ENCODE data around the gene GLI3. TPM values are rescaled to one million over a fixed set of nuclear protein-coding genes. Genes with fewer than 3 reads are reported as not detected.

The GLI3 gene
- total and polyA plus RNA-seq, 2 of the 4 experiments (the other 2 are of a cell fraction), result 1.3 to 3.9 TPM

- no TSS peak for BruUV-seq (replicated peaks)
- dilution Hi-C loops (cut with HindIII; ENCODE audit: low sequenced_read_pairs, unreplicated experiment), result no loop called here
- TF ChIP-seq CHD1 (IDR thresholded peaks at IDR 0.05; ENCODE audit: low read depth, low read length), result no peak
- TF ChIP-seq CTCF (conservative IDR thresholded peaks at IDR 0.05; ENCODE audit: low read depth, low read length), result no peak
- no peak for TF ChIP-seq MXI1 (IDR thresholded peaks at IDR 0.05; ENCODE audit: borderline replicate concordance, low read depth, low read length)
- no peak for TF ChIP-seq MAFK (IDR thresholded peaks at IDR 0.05; ENCODE audit: low read depth, low read length)
- no peak for TF ChIP-seq MAZ (IDR thresholded peaks at IDR 0.05; ENCODE audit: borderline replicate concordance, low read depth, low read length)
- TF ChIP-seq RFX5 (IDR thresholded peaks at IDR 0.05; ENCODE audit: low read depth, low read length), result no peak
- TF ChIP-seq FOS (IDR thresholded peaks at IDR 0.05; ENCODE audit: low read depth, low read length), result no peak
- TF ChIP-seq POLR2A (IDR thresholded peaks at IDR 0.05; ENCODE audit: low read depth, low read length), result no peak
- TF ChIP-seq CEBPB (IDR thresholded peaks at IDR 0.05; ENCODE audit: low read depth, low read length), result no peak
- H3K9ac ChIP-seq (ENCODE audit: low read depth, low read length), result no peak overlapping the region
- ChIA-PET POLR2A (ENCODE audit: unreplicated experiment) (interaction anchor here (0.7 kb wide), 1 partner anchor 19 kb away, joined by 3 read pairs; no protein-coding TSS in a partner anchor), CTCF (interaction anchor here (0.6 kb wide), 2 partner anchors 231 to 310 kb away, joined by 6 to 7 read pairs; no protein-coding TSS in a partner anchor)
- no peak overlapping the region for H3K23ac ChIP-seq (ENCODE audit: low read depth, low read length)
- no peaks in the 10 kb centered on the region; the same call in 1 of the 2 replicates for H4K20me1 ChIP-seq (ENCODE audit: insufficient read depth, low read length)
- no peak overlapping the region for H3K27ac ChIP-seq (ENCODE audit: insufficient read depth, low read length)
- in situ Hi-C loops (cut with MboI; ENCODE audit: low sequenced_read_pairs), result loop anchor here (25.0 kb wide), 1 partner anchor 240 kb away; no protein-coding TSS in a partner anchor
- no peak overlapping the region for H4K91ac ChIP-seq (ENCODE audit: insufficient read depth, low read depth, low read length)
- 94% methylated on average over 5 of the region's 13 CpGs; no CpG with 5 or more reads in 1 of the 2 experiments for whole genome bisulfite sequencing, 2 experiments (ENCODE audit: extremely low coverage in 2 of 2, insufficient read length in 1 of 2)
- no peaks in the 10 kb centered on the region for H3K27me3 ChIP-seq (ENCODE audit: control insufficient read depth, insufficient read depth, low read length)
- no peak overlapping the region for H2BK120ac ChIP-seq (ENCODE audit: low read depth, low read length)
- peaks cover 18 to 31% of the 10 kb centered on the region in 2 experiments for H3K79me1 ChIP-seq (ENCODE audit: low read depth in 1 of 2, low read length in 2 of 2)
- H2AK9ac ChIP-seq (replicated peaks; ENCODE audit: low read depth, low read length, poor library complexity), result no peak overlapping the region
- H4K8ac ChIP-seq (ENCODE audit: low read depth in 2 of 2, low read length in 2 of 2), result no peak overlapping the region
- no peak overlapping the region for H2AK5ac ChIP-seq (ENCODE audit: low read depth, low read length)
- H3K56ac ChIP-seq (ENCODE audit: extremely low read depth, insufficient read depth, low read length), result no peak overlapping the region
- H2AFZ ChIP-seq (replicated peaks; ENCODE audit: low read length, poor library complexity), result peak overlapping the region; percentile 69
- H4K5ac ChIP-seq (ENCODE audit: low read depth, low read length), result no peak overlapping the region
- H2BK5ac ChIP-seq (ENCODE audit: low read depth, low read length, poor library complexity, severe bottlenecking), result no peak overlapping the region
- DNase-seq (no peak), ATAC-seq (ENCODE audit: low read depth) (no peak)
- no peak overlapping the region for H3K4ac ChIP-seq (ENCODE audit: low read depth, low read length)
- 0 out of 2 replicates have a peak, but pooled peaks cover 3% of the 10 kb centered on the region for H3K9me1 ChIP-seq (ENCODE audit: insufficient read depth, low read length)
- no peak overlapping the region for H3K14ac ChIP-seq (replicated peaks; ENCODE audit: low read depth, low read length)
- intact Hi-C loops (cut with micrococcal nuclease), result no loop called here
- H2BK20ac ChIP-seq (ENCODE audit: low read depth, low read length), result no peak overlapping the region
- peaks cover 7% of the 10 kb centered on the region; the same call in 1 of the 2 replicates for H3K36me3 ChIP-seq (ENCODE audit: control insufficient read depth, insufficient read depth, low read length)
- H3K9me3 ChIP-seq (ENCODE audit: control insufficient read depth, insufficient read depth, low read length), result no peaks in the 10 kb centered on the region
- peak overlapping the region; percentile 70 for H3K4me2 ChIP-seq (ENCODE audit: low read depth, low read length)
- peaks cover 11% of the 10 kb centered on the region for H3K4me1 ChIP-seq (ENCODE audit: control insufficient read depth, insufficient read depth, low read length)
- no peak overlapping the region for H3K18ac ChIP-seq (ENCODE audit: low read depth, low read length)
- no peak overlapping the region for H2BK15ac ChIP-seq (ENCODE audit: low read depth, low read length)
- H3K4me3 ChIP-seq (ENCODE audit: insufficient read depth, low read depth, low read length), result 0 out of 2 replicates have a peak overlapping the region, but pooled peaks have one; percentile 21
Measured at GRCh38 chr7:42227541-42227935, 9.5 kb downstream of the GLI3 start.

Data from IMR-90 (cell line).